Fibroblast of peridontal ligament (primary cell): ENCODE results near the gene WDR82.

Experiments
- DNase-seq: peaks from one replicate; pipeline ENCODE4 v3.0.0-alpha.2; 2010; ENCODE audit errors: extremely low read depth

The WDR82 gene

GRCh38 chr3:52205727-52206372 is 72.6 kb downstream of the WDR82 start:
- DNase-seq: no peak
